NCI-H774 (cell line): ENCODE results near the gene SRGAP2C.
"Not testable (repeated sequence)": the region's sequence is repeated elsewhere in the genome, so short reads cannot be mapped to it uniquely, and the experiment has no call there.

ENCODE experiments used
- DNase-seq: peaks from one replicate; lab custom pipeline; 2025; lab: John Stamatoyannopoulos, UW

Gene SRGAP2C

GRCh38 chr1:121186191-121186590, 1.4 kb downstream of the SRGAP2C start:
- DNase-seq, result not testable (repeated sequence)

DNA sequence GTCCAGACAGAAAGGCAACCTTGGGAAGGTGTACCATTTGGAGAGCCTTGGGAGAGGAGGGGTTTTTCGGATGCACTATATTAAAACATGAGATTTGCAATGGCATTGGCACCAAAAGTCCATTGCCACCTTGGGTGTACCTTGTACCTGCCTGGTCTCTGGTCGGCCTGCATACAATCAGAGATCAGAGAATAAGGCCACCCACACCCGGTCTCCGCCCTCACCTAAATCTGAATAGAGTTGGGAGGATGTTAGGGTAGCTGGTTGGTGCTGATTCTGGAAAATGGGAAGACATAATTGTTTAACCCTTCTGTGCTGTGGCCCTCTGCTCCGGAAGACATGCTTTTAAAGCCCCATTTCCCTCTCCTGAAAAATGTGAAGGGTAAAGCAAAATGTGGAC, 3.1 kb downstream of the SRGAP2C start:
- DNase-seq, result not testable (repeated sequence)

DNA sequence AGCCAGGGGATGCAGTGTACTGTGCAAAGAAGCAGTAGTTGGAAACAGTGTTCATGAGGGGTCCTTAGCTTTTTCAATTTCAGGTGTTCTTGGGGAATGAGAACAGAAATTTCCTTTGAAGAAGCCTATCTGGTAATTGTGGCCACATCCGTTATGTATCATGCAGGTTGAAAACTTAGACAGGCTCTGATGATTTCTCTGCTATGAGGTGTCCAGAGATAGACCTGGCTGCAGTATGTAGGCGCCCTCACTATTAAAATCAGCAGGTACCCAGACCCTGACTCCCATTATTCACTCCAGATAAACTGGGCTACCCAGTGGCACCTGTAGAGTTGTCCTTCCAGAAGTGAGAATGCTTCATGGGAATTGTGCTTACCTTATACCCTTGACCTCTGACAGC, 7.7 kb downstream of the SRGAP2C start:
- not testable (repeated sequence) for DNase-seq

DNA sequence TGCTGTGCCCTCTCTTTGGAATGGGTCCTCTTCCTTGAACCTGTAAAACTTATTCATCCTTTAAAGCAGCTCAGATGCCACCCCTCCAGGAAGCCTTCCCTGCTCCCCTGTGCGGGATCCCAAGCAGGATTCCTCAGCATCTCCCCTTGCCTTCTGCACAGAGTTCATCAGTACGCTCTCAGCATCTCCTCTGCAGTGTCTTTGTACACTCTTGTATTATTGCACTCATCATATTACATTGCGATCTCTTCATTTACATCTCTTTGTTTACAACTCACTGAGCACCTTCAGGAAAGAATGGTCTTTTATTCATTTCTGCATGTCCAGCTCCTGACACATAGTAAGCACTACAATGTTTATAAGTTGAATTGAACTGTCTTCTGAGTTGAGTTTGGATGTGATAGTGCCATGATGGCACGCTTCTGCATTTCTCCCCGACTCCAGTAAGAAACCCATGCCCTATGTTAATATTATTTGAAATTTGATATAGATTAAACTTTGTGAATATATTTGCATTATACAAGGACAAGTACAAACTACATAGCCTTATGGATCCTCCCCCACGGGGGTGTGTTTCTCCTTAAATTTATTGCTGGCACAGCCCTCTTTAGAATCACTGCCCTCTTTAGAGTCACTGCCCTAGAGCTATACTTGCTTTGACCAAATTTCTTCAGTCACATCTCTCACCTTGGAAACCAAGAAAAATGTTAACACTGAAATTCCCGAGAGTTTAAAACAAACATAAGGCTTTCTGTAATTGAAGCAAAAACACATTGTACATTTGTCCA, 12.5 kb downstream of the SRGAP2C start:
- DNase-seq, result not testable (repeated sequence)

- not testable (repeated sequence) for DNase-seq
Measured at GRCh38 chr1:121199763-121200162, 15.0 kb downstream of the SRGAP2C start.

- not testable (repeated sequence) for DNase-seq
Measured at GRCh38 chr1:121200232-121200631, 15.5 kb downstream of the SRGAP2C start.

GRCh38 chr1:121200985-121201981, 16.5 kb downstream of the SRGAP2C start:
- DNase-seq, result not testable (repeated sequence)

DNA sequence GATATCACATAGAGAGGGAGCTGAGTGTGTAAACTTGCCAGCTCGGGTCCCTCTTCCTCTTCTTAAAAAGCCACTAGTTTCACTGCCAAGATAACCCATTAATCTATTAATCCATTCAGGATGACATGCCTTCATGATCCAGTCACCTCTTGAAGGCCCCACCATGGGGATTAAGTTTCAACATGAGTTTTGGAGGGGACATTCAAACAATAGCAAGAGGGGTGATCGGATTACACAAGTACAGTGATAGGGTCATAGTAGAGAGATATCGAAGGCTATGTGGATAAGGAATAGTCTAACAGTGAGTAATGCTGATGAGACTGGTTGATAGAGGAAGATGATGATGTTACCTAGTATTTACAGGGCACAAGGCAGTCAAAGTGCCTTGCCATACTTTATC, 18.2 kb downstream of the SRGAP2C start:
- not testable (repeated sequence) for DNase-seq

- not testable (repeated sequence) for DNase-seq
Measured at GRCh38 chr1:121205786-121206711, 21.3 kb downstream of the SRGAP2C start.

- DNase-seq, result not testable (repeated sequence)
Measured at GRCh38 chr1:121207328-121207727, 22.6 kb downstream of the SRGAP2C start.

- DNase-seq, result not testable (repeated sequence)
Measured at GRCh38 chr1:121208375-121208774, 23.6 kb downstream of the SRGAP2C start.

- DNase-seq, result not testable (repeated sequence)
Measured at GRCh38 chr1:121210778-121211177, 26.0 kb downstream of the SRGAP2C start.

DNA sequence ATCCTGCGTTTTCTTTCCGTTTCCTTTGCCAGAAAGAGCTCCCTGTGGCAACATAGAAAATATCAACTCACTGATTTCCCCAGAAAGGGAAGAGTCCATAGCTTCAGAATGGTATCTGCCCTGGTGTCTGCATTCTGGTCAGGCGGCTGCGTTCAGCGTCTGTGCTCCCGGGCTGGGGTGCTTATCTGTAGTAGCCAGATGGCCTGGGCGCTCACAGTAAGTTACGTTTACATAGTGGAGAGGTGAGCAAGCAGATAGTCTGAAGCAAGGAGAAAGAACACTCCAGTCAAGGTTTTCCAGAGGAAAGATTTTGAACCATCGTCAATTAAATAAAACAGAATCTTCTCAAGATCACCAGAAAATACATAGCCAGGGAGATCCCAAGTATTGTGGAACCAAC, 28.7 kb downstream of the SRGAP2C start:
- not testable (repeated sequence) for DNase-seq

DNA sequence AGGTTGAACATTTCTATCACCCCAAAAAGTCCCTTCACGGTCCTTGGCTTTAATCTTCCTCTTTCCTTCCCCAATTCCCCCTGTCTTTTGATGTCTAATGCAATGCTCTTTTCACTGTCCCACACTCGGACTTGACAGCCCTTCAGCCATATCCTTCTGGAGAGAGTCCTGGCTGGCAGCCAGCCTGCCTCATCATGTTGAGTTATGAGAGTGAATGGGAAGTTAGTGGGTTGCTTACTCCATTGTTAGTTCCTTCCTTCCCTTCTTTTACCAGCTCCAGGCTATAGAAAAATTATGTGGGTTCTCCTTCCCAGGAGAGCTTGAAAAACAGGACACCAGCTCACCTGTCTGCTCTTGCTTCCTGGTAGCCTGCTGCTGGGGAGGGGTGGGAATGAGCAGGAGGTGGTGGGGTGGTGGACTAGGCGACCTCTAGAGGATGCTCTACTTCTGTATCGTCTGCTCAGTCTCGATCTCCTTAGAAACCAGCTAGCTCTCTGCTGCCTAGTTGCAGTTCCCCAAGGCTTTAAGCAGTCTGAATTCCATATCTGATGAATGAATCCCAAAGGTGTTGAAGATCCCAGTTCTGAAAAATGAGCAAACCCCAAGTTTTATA, 29.9 kb downstream of the SRGAP2C start:
- not testable (repeated sequence) for DNase-seq

DNA sequence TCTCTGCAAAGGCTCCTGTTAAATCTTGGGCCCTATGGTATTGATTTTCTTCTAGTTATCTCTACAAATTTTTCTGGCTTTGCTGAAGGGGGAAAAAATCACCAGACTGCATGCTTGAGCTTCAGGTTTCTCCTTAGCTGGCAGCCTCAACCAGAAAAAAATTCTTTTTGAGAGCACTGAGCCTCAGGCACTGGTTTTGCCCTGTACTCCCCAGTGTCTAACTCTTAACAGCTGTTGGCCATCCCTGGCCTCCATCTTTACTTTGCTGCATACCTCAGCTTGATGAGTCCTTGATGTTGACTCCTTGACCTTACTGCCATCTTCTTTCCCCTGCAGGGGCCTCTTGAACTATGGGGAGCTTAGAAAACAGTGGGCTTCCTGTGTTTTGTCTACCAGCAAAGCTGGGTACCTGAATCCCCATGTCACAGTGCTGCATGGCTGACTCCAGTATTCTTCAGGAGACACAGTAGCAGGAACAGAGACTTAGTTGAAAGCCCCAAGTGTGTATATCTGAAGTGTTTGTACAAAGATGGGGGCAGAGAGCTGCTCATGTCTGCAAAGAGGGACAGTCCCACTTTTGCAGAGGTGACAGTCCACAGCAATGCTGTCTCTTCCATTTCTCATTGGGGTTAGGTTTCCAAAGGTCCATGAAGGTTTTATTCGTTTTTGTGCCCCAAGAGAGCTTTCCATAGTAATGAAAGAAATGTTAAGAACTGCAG, 31.1 kb downstream of the SRGAP2C start:
- not testable (repeated sequence) for DNase-seq

- DNase-seq, result not testable (repeated sequence)
Measured at GRCh38 chr1:121216676-121217075, 31.9 kb downstream of the SRGAP2C start.

DNA sequence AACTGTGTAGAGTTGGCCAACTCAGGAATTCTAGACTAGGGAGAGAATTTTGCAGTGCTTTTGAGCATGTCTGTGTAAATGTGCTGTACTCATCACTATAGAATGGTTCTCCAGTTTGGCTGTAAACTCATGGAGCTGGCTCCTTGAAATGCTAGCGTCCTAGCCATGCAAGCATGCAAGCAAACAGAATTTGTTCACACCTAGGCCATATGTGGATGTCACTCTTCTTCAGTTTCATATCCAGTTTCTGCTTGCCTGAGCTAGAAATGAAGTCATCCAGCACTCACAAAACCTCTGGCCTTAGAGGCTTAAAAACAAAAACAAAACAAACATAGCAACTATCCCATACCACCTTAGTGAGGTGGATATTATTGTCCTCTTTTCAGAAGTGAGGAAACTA, 37.0 kb downstream of the SRGAP2C start:
- DNase-seq, result not testable (repeated sequence)

DNA sequence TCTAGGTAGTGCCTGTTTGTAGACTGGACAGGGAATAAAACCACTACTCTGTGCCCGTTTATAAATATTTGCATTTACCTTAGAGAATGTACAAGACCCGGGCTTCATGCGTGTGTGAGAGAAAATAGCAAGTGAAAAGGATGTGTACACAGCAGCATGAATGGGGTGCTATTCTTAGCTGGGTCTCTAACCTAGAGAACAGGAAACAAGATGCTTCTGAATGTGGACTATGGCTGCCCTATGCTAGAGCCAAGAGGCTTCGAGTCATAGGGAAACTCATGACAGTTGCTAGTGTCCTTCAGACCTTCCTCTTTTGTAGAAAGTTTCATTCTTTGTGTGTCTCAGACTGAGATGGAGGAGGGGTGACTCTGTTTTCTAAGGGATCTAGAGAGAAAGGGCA, 39.9 kb downstream of the SRGAP2C start:
- DNase-seq, result not testable (repeated sequence)

GRCh38 chr1:121226295-121226904, 41.6 kb downstream of the SRGAP2C start:
- DNase-seq, result not testable (repeated sequence)

- DNase-seq, result not testable (repeated sequence)
Measured at GRCh38 chr1:121226925-121227324, 42.1 kb downstream of the SRGAP2C start.
